Dedifferentiated amniotic fluid mesenchymal stem cell (primary cell): ENCODE measurements around the gene SMIM8.

Experiments
- DNase-seq: peaks from one replicate; pipeline ENCODE4 v3.0.0-alpha.2; 2016; ENCODE audit errors: extremely low spot score

SMIM8 gene

DNA sequence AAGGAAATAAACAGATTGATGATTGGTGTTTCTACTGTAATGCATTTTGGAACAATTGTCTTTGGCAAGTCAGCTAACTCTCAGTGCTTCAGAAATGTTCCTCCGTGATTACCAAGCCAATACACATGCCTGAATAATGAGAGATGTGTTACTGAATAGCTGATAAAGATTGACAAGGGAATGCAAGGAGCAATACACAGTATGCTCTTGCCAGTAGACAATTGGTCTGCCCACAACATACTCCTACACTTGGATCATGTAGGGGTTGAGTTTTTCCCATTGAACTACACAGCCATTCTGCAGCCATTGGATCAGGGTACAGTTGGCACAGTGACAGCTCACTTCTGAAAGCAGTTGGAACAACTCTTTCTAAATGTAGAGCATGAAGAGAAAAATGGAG lies 12.3 kb downstream of the SMIM8 start:
- no peak for DNase-seq

GRCh38 chr6:87336367-87336766 lies 14.0 kb downstream of the SMIM8 start:
- DNase-seq = no peak

DNA sequence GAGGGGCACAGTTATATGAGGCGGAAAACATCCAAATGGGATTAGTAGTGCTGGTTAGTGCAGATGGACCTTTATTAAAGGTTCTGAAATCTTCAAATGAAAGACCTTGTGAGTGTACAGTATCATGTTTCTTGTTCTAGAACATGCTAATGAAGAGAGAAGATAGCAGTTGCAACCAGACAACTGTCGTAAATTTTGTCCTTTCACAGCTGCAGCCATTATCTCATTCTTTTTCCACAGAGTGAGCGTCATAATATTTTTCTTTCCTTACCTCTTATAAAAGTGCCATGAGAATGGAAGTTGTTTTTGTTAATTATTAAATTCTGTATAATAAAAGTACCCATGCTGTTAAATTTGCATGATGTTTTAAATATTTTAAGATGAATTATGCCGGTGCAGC lies 17.8 kb downstream of the SMIM8 start:
- DNase-seq = no peak

DNA sequence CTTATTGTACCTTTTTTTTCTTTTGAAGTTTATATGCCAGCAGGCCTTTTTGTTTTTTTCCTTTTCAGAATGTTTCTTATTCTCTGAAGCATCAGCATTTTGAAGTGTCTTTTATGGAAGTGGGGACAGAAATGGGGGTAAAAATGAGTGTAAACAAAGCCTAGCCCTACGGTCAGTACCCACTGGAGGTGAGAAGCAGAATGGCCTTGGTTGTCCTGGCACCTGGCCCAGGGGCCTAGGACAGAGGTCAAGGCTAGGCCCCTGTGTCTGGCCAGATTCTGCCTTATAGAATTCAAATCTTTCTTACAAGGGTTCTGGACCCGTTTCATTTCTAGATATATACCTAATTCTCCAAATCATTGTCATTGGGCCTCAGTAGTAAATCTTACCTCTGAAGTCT lies 18.8 kb downstream of the SMIM8 start:
- DNase-seq = no peak

DNA sequence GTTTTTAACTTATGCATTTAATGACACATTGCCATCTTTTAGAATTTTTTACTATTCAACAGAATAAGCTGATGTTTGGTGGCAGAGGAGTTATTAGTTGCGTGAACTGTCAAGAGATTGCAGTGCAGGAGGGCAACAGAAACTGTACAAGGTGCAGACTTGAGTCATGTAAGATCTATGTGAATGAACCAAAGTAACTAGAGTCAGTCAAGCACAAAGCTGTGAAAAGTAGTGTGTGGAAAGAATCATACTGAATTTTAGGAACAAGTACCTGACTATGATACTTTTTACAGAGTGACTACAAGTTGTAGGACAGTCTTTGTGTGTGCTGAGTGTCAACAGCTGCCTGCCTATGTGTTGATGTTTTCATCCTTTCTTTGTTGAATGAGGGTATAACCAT lies 19.5 kb downstream of the SMIM8 start:
- DNase-seq = no peak

GRCh38 chr6:87342829-87343228 lies 20.4 kb downstream of the SMIM8 start:
- DNase-seq = no peak

DNA sequence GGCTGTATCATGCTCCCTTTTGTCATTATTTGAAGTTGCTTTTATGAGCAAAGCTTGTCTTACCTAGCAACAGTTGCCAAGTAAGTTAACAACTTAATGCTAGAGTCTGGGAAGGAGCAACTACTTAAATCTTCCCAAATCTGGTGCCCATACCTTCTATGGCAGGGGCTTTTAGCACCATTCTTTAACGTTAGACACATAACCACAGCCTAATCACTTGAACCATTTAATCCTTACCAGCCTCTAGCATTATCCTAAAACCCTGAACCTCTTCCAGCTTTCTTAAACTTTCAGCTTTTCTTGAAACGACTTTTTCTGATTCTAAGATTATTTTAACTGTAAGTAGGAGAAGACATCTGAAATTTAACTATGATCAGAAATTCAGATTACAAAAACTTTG lies 22.3 kb downstream of the SMIM8 start, which contains the start of gene C6orf163:
C6orf163 (plus strand) TSS at position 83 of the 400 bp plus-strand sequence; CDS start at position 370, 287 bp downstream.
- no peak for DNase-seq

- DNase-seq = no peak
Measured at GRCh38 chr6:87346700-87347099, 24.3 kb downstream of the SMIM8 start.

GRCh38 chr6:87349896-87350295 lies 27.5 kb downstream of the SMIM8 start:
- no peak for DNase-seq

GRCh38 chr6:87350516-87350915 lies 28.1 kb downstream of the SMIM8 start:
- DNase-seq = no peak

- DNase-seq = no peak
Measured at GRCh38 chr6:87351583-87351982, 29.2 kb downstream of the SMIM8 start.

DNA sequence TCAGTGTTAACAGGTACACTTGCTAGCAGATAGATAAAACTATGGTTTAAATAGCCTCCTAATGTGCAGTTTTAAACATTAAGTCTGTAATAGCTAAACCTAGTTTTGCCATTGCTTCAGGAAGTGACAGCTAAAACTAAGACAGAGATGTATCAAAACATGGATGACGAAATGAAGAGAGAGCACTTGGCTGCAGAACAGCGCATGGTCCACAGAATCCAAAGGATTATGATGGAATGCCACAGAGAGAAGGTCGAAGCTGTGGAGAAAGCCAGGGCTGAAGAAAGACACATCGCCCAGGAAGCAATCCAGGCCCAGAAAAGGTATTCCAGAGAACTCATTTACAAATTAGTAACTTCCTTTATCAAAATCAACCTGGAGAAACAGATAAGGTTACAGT lies 33.8 kb downstream of the SMIM8 start:
- DNase-seq = no peak

- peak; percentile 59 for DNase-seq
Measured at GRCh38 chr6:87357479-87358196, 35.2 kb downstream of the SMIM8 start.

DNA sequence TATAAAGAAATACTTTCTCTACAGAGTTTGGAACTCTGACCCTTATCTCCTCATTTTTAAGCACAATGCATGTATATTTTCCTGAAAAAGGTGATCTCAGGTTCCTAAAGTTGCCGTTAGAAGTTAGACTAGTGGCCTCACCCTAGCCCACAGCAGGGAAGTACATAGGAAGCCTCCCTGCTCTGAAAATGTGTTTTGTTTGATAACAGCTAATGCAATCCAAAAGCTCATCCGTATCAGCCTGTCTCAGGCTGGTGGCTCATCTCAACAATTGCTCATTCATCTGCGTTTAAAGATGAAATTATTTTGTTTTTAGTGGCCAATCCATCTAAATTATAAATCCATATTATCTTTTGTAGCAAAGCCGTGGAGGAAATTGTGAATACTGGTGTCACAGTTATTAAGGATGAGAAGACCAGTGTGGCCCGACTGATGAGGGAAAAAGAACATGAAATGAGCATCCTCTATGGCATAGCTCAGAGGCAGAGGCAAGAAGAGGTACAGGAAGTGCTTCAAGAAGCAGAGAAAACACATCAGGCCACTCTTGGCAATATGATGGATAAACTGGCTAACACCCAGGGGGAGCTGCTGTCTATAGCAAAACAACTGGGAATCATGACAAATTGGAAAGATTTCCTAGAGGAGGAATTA lies 42.3 kb downstream of the SMIM8 start:
- no peak for DNase-seq

GRCh38 chr6:87366072-87366827 lies 43.9 kb downstream of the SMIM8 start:
- DNase-seq = no peak

GRCh38 chr6:87366899-87367298 lies 44.5 kb downstream of the SMIM8 start:
- DNase-seq = no peak

GRCh38 chr6:87373377-87373776 lies 51.0 kb downstream of the SMIM8 start:
- no peak for DNase-seq

GRCh38 chr6:87375315-87375714 lies 52.9 kb downstream of the SMIM8 start:
- DNase-seq = no peak

DNA sequence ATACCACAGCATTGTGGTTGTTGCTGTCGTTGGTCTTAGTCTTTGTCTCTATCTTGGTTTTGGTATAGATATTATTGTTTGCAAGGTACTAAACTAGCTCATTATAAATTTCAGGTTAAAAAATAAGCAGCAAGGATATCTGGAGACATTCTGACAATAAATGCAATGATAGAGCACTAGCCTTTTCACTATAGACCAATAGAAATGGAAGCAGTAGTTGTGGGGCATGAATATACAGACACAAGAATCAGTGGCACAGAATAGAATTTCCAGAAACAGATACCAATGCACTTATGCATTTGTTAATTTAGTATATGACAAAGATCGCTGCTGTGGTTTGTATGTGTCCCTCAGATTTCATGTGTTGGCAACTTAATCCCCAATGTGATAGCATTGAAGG lies 54.3 kb downstream of the SMIM8 start:
- DNase-seq = no peak

DNA sequence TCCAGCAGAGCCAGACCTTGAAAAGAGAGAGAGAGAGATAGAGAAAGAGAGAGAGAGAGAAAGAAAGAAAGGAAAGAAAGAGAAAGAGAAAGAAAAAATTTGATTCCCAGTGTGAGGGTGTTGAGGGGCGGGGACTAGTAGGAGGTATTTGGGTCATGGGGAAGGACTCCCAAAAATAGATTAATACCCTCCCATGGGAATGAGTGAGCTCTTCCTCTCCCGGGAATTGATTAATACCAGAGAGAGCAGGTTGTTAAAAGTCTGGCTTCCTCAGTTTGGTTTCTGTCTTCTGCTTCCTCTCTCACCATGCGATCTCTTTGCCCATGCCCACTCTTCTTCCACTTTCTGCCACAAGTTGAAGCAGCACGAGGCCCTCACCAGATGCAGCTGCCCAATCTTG lies 56.6 kb downstream of the SMIM8 start:
- no peak for DNase-seq

DNA sequence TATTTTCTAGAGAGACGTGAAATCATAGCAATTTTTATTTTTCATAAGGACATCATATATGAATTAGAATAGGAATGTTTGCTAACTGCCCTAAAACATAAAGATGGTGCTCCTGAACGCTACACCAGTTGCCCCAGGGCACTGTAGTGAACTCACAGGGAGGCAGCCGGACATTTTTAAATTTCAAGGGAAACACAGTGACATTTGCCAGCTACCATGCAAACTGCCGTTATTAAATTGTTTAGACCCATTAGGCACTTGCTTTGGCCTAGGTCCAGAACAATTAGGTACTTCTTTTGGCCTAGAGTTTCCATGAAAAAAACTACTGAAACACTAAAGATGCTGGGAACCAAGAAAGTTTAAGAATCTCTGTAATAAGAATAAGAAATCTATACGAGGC lies 60.5 kb downstream of the SMIM8 start:
- no peak for DNase-seq

DNA sequence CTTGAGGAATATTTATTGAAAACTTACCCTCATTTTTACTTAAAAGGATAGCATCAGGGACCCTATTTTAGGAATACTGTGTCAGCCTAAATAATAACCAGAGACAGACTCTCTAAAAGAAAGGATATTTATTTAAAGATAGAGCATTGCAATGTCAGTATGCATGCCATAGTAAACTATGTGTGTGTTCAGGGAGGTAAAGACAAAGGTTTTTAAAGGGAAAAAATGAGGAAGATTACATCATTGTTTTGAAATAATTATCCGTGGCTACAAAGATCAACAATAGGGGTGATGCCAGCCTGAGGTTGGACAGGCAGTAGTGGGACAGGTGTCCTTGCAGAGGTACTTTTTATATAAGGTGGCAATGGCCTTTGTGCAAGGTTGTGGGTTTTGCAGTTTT lies 61.6 kb downstream of the SMIM8 start:
- DNase-seq = no peak

DNA sequence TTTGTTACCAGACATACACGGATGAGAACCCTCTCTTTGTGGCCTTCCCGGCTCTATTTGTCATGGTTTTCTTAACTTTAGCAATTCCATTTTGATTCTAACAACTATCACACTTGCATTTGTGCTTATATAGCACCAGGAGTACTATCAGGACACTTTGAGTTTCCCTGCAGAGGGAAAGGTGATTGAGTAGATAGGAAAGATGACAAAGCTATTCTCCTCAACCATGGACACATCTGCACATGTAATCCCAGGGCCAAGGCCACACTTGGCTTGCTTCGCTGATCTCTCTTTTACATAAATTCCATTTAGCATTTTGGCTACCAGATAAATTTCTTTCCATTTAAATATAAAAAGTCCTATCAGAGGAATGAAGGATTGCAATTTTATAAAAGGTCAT lies 62.1 kb downstream of the SMIM8 start:
- no peak for DNase-seq
